CD14-positive monocyte (primary cell): ENCODE measurements around the gene IMMP2L. TPM values are rescaled to one million over a fixed set of nuclear protein-coding genes. Genes with fewer than 3 reads are reported as not detected.

Experiments
- DNase-seq, 3 donors: peaks; one replicate each; pipeline ENCODE4 v3.0.0-alpha.2; 2011 to 2022
- H2AFZ ChIP-seq: 2 replicates; pipeline ENCODE4 v1.6.0; 2012; ENCODE audit warnings: mild to moderate bottlenecking, low read depth, low read length, inconsistent platforms; ENCODE audit not compliant: insufficient read depth, poor library complexity, severe bottlenecking
- H3K27ac ChIP-seq, 2 donors: 1 replicate in 1 of 2; 2 replicates in 1 of 2; pipeline ENCODE4 v1.5.1; 2012 to 2013; ENCODE audit warnings: low read length in 2 of 2, control low read depth in 1 of 2, inconsistent platforms in 1 of 2, low read depth in 1 of 2, mild to moderate bottlenecking in 1 of 2
- H3K27me3 ChIP-seq, 2 donors: one replicate each; pipeline versions ENCODE4 v1.6.0 to v1.6.1; 2011 to 2013; ENCODE audit warnings: low read length in 2 of 2; ENCODE audit not compliant: control insufficient read depth in 2 of 2, insufficient read depth in 2 of 2
- H3K36me3 ChIP-seq, 2 donors: replicated peaks in 1 of 2; 1 replicate in 1 of 2; 2 replicates in 1 of 2; pipeline versions ENCODE4 v1.5.1 to v1.6.1; 2012 to 2013; ENCODE audit warnings: low read length in 2 of 2, control low read depth in 1 of 2, inconsistent platforms in 1 of 2, mild to moderate bottlenecking in 1 of 2; ENCODE audit not compliant: insufficient read depth in 2 of 2, control insufficient read depth in 1 of 2
- H3K4me1 ChIP-seq, 2 donors: 1 replicate in 1 of 2; 2 replicates in 1 of 2; pipeline versions ENCODE4 v1.5.1 to v1.6.1; 2012 to 2013; ENCODE audit warnings: low read length in 2 of 2, control low read depth in 1 of 2, inconsistent platforms in 1 of 2, mild to moderate bottlenecking in 1 of 2, moderate library complexity in 1 of 2; ENCODE audit not compliant: insufficient read depth in 2 of 2, control insufficient read depth in 1 of 2
- H3K4me2 ChIP-seq: replicated peaks from 2 replicates; pipeline ENCODE3; 2012; ENCODE audit warnings: low read length, moderate library complexity, mild to moderate bottlenecking; ENCODE audit not compliant: poor library complexity, severe bottlenecking; ENCODE audit errors: extremely low read depth
- H3K4me3 ChIP-seq, 3 experiments: fragments of 200-600 bp in 1 of 3; sonication (generic) in 1 of 3; replicated peaks in 1 of 3; 1 replicate in 2 of 3; 2 replicates in 1 of 3; pipeline ENCODE4 v1.5.1; 2011 to 2013; ENCODE audit warnings: low read length in 3 of 3, mild to moderate bottlenecking in 3 of 3, control low read depth in 2 of 3, low read depth in 2 of 3, inconsistent platforms in 1 of 3, moderate library complexity in 1 of 3
- H3K79me2 ChIP-seq: 2 replicates; pipeline ENCODE4 v1.6.0; 2012; ENCODE audit warnings: mild to moderate bottlenecking, control low read depth, inconsistent platforms, low read length, moderate library complexity; ENCODE audit not compliant: insufficient read depth
- H3K9ac ChIP-seq: 2 replicates; pipeline ENCODE4 v1.6.0; 2017; ENCODE audit warnings: low read length, mild to moderate bottlenecking; ENCODE audit not compliant: insufficient read depth, poor library complexity, severe bottlenecking
- H3K9me3 ChIP-seq, 2 donors: replicated peaks in 1 of 2; 1 replicate in 1 of 2; 2 replicates in 1 of 2; pipeline versions ENCODE4 v1.5.1 to v1.6.1; 2012 to 2013; ENCODE audit warnings: low read length in 2 of 2, control low read depth in 1 of 2; ENCODE audit not compliant: control insufficient read depth in 1 of 2, insufficient read depth in 1 of 2
- H4K20me1 ChIP-seq: 2 replicates; pipeline ENCODE4 v1.6.0; 2012; ENCODE audit warnings: mild to moderate bottlenecking, low read length, control low read depth, moderate library complexity; ENCODE audit not compliant: insufficient read depth
- H3K27ac Mint-ChIP-seq, 7 donors: one replicate each; pipeline ENCODE4 v1.8.0; 2020; ENCODE audit warnings: mild to moderate bottlenecking in 7 of 7, mixed read lengths in 7 of 7, moderate library complexity in 6 of 7, inconsistent platforms in 2 of 7
- H3K27me3 Mint-ChIP-seq, 3 donors: one replicate each; pipeline ENCODE4 v1.8.0; 2021 to 2022; ENCODE audit warnings: low read depth in 3 of 3, mild to moderate bottlenecking in 3 of 3, mixed read lengths in 3 of 3, moderate library complexity in 3 of 3, inconsistent platforms in 1 of 3
- H3K36me3 Mint-ChIP-seq, 2 donors: one replicate each; pipeline ENCODE4 v1.8.0; 2020; ENCODE audit warnings: mixed read lengths in 2 of 2, inconsistent platforms in 1 of 2, mild to moderate bottlenecking in 1 of 2
- H3K4me1 Mint-ChIP-seq: one replicate; pipeline ENCODE4 v1.8.0; 2020; ENCODE audit warnings: mild to moderate bottlenecking, mixed read lengths
- H3K4me3 Mint-ChIP-seq, 2 donors: one replicate each; pipeline ENCODE4 v1.8.0; 2020; ENCODE audit warnings: mild to moderate bottlenecking in 2 of 2, mixed read lengths in 2 of 2, moderate library complexity in 1 of 2
- H3K9me3 Mint-ChIP-seq, 7 donors: one replicate each; pipeline ENCODE4 v1.8.0; 2020 to 2022; ENCODE audit warnings: mixed read lengths in 7 of 7, mild to moderate bottlenecking in 6 of 7, moderate library complexity in 6 of 7, inconsistent platforms in 2 of 7
- WGBS: methylation state at CpG from one replicate; pipeline ENCODE4 v1.1.5; 2013; ENCODE audit warnings: missing lambda C conversion rate; ENCODE audit not compliant: insufficient coverage; 5-methylcytosine and 5-hydroxymethylcytosine counted together
- intact Hi-C, 2 donors: fragments of 100-400 bp; cut with micrococcal nuclease; formaldehyde crosslinking; loops; one replicate each; pipeline versions ENCODE4 v1.15.0 to v1.15.1; 2023
- polyA plus RNA-seq, 3 donors: library from polyadenylated mRNA; depleted of rRNA in 1 of 3; unstranded in 2 of 3; stranded (reverse) in 1 of 3; fragments of 300-500 nt in 2 of 3; fragments of >200 nt in 1 of 3; fragmentation: Illumina TruSeq in 2 of 3; gene quantifications; 1 replicate in 2 of 3; 2 replicates in 1 of 3; pipeline ENCODE4 v1.2.3, GENCODE V29; 2012 to 2021
- TF ChIP-seq, protein P1 (sequence below): fragments of 200-600 bp; IDR thresholded peaks from one replicate; pipeline ENCODE4 v1.8.0; 2022; ENCODE audit warnings: antibody characterized with exemption, mild to moderate bottlenecking

IMMP2L gene
- polyA plus RNA-seq, 3 donors: 1.9 to 6.4 (median 6.2) TPM

DNA sequence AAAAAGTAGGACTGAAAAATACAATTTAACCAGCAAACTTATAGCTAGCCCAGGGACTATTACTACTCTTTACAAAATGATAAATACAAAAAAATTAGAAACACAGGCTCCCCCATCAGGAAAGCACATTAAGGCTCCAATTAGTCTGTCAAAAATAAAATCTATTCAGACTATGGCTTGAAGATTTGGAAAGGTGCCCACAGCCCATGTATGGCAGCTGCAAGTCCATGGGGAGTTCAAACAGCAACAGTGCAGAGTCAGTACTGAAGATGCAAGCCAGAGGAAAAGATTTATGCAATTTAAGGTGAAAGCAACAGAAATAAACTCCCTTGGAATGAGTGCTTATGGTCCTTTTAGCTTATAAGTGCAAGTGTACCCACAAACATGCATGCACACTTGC is 29.7 kb downstream of the IMMP2L start:
- H3K79me2 ChIP-seq: no peaks in the 10 kb centered on the region
- peaks cover 0 to 4% (median 0%) of the 10 kb centered on the region in 3 donors for H3K27me3 Mint-ChIP-seq
- H3K4me2 ChIP-seq: no peak overlapping the region
- H3K36me3 ChIP-seq: no peaks in the 10 kb centered on the region
- H3K36me3 Mint-ChIP-seq: no peaks in the 10 kb centered on the region
- H3K4me1 ChIP-seq: peaks cover 24 to 29% of the 10 kb centered on the region in 2 donors
- peak overlapping the region in 1 of 3 experiments; percentile 10 for H3K4me3 ChIP-seq
- H3K4me1 Mint-ChIP-seq: peaks cover 29% of the 10 kb centered on the region
- no peaks in the 10 kb centered on the region for H3K9me3 ChIP-seq
- no peaks in the 10 kb centered on the region for H3K27me3 ChIP-seq
- TF ChIP-seq, protein P1, sequence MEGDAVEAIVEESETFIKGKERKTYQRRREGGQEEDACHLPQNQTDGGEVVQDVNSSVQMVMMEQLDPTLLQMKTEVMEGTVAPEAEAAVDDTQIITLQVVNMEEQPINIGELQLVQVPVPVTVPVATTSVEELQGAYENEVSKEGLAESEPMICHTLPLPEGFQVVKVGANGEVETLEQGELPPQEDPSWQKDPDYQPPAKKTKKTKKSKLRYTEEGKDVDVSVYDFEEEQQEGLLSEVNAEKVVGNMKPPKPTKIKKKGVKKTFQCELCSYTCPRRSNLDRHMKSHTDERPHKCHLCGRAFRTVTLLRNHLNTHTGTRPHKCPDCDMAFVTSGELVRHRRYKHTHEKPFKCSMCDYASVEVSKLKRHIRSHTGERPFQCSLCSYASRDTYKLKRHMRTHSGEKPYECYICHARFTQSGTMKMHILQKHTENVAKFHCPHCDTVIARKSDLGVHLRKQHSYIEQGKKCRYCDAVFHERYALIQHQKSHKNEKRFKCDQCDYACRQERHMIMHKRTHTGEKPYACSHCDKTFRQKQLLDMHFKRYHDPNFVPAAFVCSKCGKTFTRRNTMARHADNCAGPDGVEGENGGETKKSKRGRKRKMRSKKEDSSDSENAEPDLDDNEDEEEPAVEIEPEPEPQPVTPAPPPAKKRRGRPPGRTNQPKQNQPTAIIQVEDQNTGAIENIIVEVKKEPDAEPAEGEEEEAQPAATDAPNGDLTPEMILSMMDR: no peak
- no peak overlapping the region for H2AFZ ChIP-seq
- no peaks in the 10 kb centered on the region for H3K9me3 Mint-ChIP-seq
- H3K27ac ChIP-seq: peak overlapping the region in 1 of 2 donors; percentile 18
- intact Hi-C loops: no loop called here
- no peaks in the 10 kb centered on the region for H4K20me1 ChIP-seq
- peak overlapping the region in 3 of 7 donors; percentile 34 to 81 (median 54) for H3K27ac Mint-ChIP-seq
- no peak overlapping the region for H3K9ac ChIP-seq
- no peak overlapping the region for H3K4me3 Mint-ChIP-seq
- DNase-seq: no peak

DNA sequence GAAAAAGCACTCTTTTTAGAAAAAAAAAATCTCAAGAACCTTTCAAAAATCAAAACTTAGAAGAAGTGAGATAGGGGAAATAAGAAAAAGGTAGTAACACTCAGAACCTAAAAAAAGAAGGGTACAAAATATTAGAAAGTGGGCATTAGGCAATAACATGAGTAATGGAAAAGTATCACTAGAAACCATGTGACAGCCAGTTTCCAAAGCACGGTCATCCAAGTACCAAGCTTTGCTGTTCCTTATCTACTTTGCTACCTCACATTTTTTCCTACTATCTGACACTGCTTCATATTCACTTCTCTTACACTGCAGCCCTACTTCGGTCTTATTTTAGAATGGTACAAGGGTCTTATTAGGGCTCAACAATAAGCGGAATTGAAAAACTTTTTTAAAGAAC is 30.3 kb downstream of the IMMP2L start:
- Histone ChIP-seq H3K27me3 (no peaks in the 10 kb centered on the region), H3K27ac (peak overlapping the region in 1 of 2 donors; percentile 18), H3K9ac (no peak overlapping the region), H4K20me1 (no peaks in the 10 kb centered on the region), H3K4me2 (peak overlapping the region; percentile 0), H3K4me1 (peaks cover 24 to 29% of the 10 kb centered on the region in 2 donors), H3K36me3 (no peaks in the 10 kb centered on the region), H3K4me3 (peak overlapping the region in 1 of 3 experiments; percentile 10), H3K9me3 (no peaks in the 10 kb centered on the region), H3K79me2 (no peaks in the 10 kb centered on the region), H2AFZ (no peak overlapping the region)
- peak; percentile 21 to 65 (median 63) for DNase-seq
- Mint-ChIP-seq H3K27me3 (peaks cover 0 to 3% (median 0%) of the 10 kb centered on the region in 3 donors), H3K27ac (peak overlapping the region in 4 of 7 donors; percentile 34 to 86 (median 58)), H3K9me3 (no peaks in the 10 kb centered on the region), H3K4me3 (peak overlapping the region in 1 of 2 donors; percentile 30), H3K36me3 (no peaks in the 10 kb centered on the region), H3K4me1 (peaks cover 30% of the 10 kb centered on the region)
- TF ChIP-seq, protein P1: no peak
- WGBS: no CpG with 5 or more reads among the region's 3 CpGs
- intact Hi-C loops: no loop called here
